Measurements from ENCODE around the gene INPP5D.

DNA sequence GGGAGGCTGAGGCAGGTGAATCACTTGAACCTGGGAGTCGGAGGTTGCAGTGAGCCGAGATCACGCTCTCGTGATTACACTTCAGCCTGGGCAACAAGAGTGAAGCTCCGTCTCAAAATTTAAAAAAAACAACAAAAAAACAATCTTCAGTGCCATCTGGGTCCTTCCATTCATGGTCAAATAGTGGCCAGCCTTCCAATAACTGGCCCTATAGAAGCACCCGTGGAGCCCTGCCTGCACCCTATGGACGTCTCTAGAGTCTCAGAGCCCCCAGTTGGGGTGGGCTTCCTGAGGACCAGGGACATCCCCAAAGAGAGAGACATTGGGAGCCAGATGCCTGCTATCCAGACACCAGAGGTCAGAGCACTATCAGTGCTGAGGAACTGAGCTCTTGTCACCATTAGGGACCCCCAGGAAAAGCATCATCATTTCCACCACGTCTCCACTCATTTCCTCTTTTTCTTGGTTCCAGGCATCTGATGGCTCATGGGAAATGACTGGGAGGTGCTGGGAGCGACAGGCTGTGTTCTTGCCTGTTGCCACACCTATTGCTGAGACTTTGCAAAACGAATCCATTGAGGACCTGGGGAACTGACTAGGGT is 18.3 kb upstream of the INPP5D start:
- TF ChIP-seq, protein P1, sequence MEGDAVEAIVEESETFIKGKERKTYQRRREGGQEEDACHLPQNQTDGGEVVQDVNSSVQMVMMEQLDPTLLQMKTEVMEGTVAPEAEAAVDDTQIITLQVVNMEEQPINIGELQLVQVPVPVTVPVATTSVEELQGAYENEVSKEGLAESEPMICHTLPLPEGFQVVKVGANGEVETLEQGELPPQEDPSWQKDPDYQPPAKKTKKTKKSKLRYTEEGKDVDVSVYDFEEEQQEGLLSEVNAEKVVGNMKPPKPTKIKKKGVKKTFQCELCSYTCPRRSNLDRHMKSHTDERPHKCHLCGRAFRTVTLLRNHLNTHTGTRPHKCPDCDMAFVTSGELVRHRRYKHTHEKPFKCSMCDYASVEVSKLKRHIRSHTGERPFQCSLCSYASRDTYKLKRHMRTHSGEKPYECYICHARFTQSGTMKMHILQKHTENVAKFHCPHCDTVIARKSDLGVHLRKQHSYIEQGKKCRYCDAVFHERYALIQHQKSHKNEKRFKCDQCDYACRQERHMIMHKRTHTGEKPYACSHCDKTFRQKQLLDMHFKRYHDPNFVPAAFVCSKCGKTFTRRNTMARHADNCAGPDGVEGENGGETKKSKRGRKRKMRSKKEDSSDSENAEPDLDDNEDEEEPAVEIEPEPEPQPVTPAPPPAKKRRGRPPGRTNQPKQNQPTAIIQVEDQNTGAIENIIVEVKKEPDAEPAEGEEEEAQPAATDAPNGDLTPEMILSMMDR (IDR thresholded peaks at IDR 0.05; ENCODE audit: insufficient read depth, low read length, poor library complexity, severe bottlenecking) = no peak
- TF ChIP-seq EZH2phosphoT487 (conservative IDR thresholded peaks at IDR 0.05; ENCODE audit: low read length) = no peak

Measured in SU-DHL-6 (cell line).